Measurements from ENCODE around the gene GRXCR2. TPM values are rescaled to one million over a fixed set of nuclear protein-coding genes. Genes with fewer than 3 reads are reported as not detected.
"Not testable (repeated sequence)": the region's sequence is repeated elsewhere in the genome, so short reads cannot be mapped to it uniquely, and the experiment has no call there.

Gene GRXCR2
- total RNA-seq, 1 donor = not detected

- DNase-seq (ENCODE audit: low read depth) = no peak
- TF ChIP-seq CTCF (IDR thresholded peaks at IDR 0.05; ENCODE audit: insufficient read depth, low read depth, low read length) = no peak
- no peak overlapping the region for H3K4me3 ChIP-seq (ENCODE audit: low read depth, low read length)
These were observed 33.6 kb upstream of the GRXCR2 start for GRCh38 chr5:145906401-145906800.

- DNase-seq (ENCODE audit: low read depth) = no peak
- H3K4me3 ChIP-seq (ENCODE audit: low read depth, low read length) = no peak overlapping the region
- TF ChIP-seq CTCF (IDR thresholded peaks at IDR 0.05; ENCODE audit: insufficient read depth, low read depth, low read length) = no peak
These were observed 31.9 kb upstream of the GRXCR2 start for GRCh38 chr5:145904743-145905142.

GRCh38 chr5:145903867-145904266, 31.1 kb upstream of the GRXCR2 start:
- TF ChIP-seq CTCF (IDR thresholded peaks at IDR 0.05; ENCODE audit: insufficient read depth, low read depth, low read length) = no peak
- DNase-seq (ENCODE audit: low read depth) = peak; percentile 25
- no peak overlapping the region for H3K4me3 ChIP-seq (ENCODE audit: low read depth, low read length)

GRCh38 chr5:145903113-145903512, 30.3 kb upstream of the GRXCR2 start:
- peak; percentile 38 for TF ChIP-seq CTCF (IDR thresholded peaks at IDR 0.05; ENCODE audit: insufficient read depth, low read depth, low read length)
- DNase-seq (ENCODE audit: low read depth) = no peak
- no peak overlapping the region for H3K4me3 ChIP-seq (ENCODE audit: low read depth, low read length)

GRCh38 chr5:145902421-145902820, 29.6 kb upstream of the GRXCR2 start:
- H3K4me3 ChIP-seq (ENCODE audit: low read depth, low read length) = no peak overlapping the region
- TF ChIP-seq CTCF (IDR thresholded peaks at IDR 0.05; ENCODE audit: insufficient read depth, low read depth, low read length) = no peak
- DNase-seq (ENCODE audit: low read depth) = no peak

- DNase-seq (ENCODE audit: low read depth) = no peak
- H3K4me3 ChIP-seq (ENCODE audit: low read depth, low read length) = no peak overlapping the region
- TF ChIP-seq CTCF (IDR thresholded peaks at IDR 0.05; ENCODE audit: insufficient read depth, low read depth, low read length) = no peak
These were observed 25.4 kb upstream of the GRXCR2 start for GRCh38 chr5:145898171-145898570.

- not testable (repeated sequence) for DNase-seq (ENCODE audit: low read depth); H3K4me3 ChIP-seq (ENCODE audit: low read depth, low read length)
These were observed 18.6 kb upstream of the GRXCR2 start for GRCh38 chr5:145891378-145891777.
